ENCODE measurements around the gene PGAM1.
"Not testable (repeated sequence)": the region's sequence is repeated elsewhere in the genome, so short reads cannot be mapped to it uniquely, and the experiment has no call there.

The PGAM1 gene

DNA sequence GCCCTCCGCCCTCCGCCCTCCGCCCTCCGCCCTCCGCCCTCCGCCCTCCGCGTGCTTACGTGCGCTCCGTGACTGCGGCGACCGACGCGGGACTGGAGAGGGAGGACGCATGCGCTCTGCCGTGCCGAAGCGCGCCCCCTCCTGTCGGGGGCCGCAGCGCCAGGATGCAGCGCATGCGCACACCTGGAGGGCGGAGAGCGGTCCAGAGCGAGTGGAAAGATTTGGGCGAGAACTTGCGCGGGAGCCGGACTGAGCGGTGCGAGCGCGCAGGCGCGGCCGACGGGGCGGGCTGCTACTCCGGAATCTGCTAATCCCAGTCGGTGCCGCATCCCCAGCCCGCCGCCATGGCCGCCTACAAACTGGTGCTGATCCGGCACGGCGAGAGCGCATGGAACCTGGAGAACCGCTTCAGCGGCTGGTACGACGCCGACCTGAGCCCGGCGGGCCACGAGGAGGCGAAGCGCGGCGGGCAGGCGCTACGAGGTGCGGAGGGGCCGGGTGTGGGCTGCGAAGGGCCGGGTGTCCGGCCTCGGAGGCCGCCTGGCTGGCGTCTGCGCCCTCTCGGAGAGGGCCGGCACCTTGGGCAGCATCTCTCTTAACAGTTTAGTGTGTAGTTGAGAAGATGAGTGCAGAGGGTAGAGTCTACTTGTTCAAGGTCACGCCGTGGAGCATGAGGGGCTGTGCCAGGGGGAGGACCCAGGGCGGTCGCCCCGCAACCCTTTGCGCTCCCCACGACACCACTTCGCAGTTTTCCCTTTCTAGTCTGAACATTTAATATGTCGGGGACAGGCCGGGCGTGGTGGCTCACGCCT lies at the start of gene PGAM1:
PGAM1 (plus strand) TSS at position 228 of the 812 bp plus-strand sequence; CDS start at position 345, 117 bp downstream.
- DNase-seq = peak; percentile 93

- no peak for DNase-seq
Measured at GRCh38 chr10:97376413-97376812, 49.6 kb upstream of the PGAM1 start.

DNA sequence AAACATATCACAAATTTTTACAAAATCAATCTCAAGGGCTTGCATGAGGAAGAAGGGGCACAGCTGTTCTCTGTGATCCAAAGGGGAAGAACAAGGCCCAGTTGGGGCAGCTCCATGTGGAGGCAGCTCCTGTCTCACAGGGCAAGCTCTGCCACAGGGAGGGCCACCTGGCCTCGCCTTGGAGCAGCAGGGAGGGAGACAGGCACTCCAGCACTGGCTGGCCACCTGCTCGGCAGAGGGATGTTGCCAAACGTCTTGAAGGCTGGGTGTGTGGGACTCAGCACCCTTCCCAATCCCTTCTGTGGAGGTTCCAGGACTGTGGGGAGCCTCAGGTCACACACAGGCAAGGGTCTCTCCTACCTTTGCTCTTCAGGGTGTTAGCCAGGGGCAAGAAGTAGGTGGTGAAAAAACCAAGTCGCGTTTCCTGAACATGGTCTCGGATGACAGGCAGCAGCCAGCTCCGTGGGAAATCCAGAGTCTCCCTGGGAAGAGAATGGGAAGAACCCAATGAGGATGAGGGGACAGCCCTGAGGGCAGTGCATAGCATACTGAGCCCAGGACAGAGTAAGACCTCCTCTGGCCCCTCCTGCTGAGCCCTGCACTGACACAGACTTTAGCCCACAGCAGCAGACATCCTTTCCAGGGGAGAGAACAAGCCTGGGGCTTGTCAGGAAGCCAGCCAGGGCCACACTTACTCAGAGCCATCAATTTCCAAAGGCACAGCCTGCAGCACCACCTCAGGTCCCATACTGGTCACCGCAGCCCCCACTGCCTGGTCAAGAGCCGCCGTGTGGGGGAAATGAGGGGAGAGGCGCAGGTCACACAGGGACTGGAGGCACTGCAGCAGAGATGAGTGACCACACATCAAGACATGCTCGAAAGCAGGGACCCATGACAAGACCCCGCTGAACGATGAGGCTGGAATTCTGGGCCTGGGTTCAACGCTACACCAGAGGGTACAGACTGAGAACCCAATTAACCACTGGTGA lies 46.8 kb upstream of the PGAM1 start:
- no peak for DNase-seq

DNA sequence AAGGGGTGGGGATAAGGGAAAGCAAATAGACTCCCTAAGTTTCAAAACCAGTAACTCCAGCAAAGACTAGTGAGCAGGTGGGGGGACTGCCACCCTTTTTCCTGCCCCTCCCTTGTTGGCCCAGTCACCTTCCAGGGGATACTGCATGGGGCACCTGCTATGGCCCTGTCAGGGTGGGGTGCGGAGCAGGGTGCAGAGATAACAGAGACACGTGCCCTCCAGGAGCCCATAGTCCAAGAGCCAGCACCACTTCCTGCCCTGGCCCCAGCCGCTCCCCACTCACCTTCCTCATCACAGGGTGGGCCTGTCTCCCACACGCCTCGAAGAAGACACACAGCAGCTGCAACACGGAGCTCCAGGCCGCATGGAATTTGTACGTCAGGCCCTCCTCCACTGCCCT lies 45.5 kb upstream of the PGAM1 start:
- DNase-seq = no peak

DNA sequence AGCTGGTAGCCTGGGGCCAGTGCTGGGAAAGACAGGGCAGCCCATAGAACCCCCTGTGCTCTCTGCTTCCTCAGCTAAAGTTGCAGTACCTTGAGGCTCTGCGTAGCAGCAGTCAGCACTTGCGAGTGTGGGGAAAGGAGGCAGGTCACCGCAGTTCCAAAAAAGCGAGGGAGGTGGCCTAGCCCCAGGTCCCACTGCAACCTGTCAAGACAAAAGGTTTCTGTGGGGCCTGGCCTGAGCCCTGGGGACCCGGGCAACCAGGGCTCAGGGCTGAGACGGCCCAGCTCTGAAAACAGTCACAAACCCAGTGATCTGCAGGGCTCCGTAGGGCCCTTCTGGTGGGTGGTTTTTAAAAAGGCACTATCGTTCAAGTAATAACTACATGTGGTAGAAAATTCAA lies 44.4 kb upstream of the PGAM1 start:
- DNase-seq = no peak

GRCh38 chr10:97383159-97383558 lies 42.8 kb upstream of the PGAM1 start:
- DNase-seq = no peak

DNA sequence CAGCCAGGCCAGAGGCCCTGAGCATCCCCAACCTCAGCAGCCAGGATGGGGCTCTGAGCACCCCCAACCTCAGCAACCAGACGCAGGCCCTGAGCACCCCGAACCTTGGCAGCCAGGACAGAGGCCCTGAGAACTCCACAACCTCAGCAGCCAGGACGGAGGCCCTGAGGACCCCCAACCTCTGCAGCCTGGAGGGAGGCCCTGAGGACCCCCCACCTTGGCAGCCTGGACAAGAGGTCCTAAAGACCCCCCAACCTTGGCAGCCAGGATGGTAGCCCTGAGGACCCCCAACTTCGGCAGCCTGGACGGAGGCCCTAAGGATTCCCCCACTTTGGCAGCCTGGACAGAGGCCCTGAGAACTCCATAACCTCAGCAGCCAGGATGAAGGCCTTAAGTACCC lies 41.8 kb upstream of the PGAM1 start:
- DNase-seq = no peak

DNA sequence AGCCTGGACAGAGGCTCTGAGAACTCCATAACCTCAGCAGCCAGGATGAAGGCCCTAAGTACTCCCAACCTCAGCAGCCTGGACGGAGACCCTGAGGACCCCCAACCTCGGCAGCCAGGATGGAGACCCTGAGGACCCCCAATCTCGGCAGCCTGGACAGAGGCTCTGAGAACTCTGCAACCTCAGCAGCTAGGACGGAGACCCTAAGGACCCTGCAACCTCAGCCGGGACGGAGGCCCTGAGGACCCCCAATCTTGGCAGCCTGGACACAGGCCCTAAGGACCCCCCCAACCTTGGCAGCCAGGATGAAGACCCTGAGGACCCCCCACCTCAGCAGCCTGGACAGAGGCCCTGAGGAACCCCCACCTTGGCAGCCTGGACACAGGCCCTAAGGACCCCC lies 41.4 kb upstream of the PGAM1 start:
- DNase-seq = no peak

DNA sequence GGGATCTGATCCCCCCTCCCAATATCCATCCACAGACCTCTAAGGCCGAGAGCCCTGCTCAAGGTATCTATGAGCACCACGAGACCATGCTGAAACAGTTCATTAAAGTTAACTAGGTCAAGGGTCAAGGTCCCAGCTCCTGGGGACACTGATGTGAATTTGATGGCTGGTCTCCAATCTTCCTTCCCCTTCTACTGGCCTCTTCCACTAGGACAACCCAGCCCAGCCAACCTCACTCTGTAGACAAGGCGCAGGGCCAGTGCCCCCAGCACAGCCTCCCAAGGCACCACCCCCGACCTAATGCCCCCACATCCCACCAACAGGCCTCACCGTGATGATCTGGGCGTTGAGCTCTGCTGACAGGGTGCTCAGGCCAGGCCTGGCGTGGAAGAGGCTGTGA lies 40.4 kb upstream of the PGAM1 start:
- no peak for DNase-seq

DNA sequence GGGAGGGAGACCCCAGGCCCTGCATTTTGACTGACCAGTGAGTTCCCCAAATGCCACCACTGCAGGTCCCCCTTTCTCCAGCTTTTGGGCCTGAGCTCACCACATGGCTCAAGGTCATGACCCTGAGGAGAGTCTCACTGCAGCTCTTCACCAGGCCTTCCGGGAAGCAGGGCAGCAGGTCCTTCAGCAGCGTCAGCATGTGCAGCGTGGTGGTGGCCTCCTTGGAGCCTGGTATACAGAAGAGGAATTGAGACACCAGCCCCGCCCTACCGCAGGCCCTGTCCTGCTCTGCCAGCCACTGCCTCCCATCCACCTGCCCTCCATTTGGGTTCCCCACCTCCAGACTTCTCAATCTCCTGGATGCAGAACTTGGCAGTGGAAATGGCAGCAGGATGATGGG lies 37.8 kb upstream of the PGAM1 start:
- DNase-seq = no peak

DNA sequence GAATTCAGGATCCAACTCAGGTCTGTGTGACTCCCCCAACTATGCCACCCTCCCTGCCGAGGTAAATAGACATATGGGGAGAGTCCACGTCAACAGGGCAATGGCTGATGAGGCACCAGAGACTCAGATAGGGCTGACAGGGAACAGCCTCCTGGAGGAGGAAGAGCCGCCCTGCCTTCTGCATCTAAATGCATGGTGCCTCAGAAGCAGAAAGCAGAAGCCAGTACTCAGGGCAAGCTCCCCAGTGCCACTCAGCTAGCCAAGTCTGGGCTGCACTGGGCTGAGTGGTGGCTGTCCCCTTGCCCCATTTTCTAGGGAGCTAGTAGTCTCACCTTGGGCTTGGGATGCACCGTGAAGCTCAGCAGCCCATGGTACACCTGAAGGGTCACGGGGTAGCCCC lies 35.9 kb upstream of the PGAM1 start:
- no peak for DNase-seq

DNA sequence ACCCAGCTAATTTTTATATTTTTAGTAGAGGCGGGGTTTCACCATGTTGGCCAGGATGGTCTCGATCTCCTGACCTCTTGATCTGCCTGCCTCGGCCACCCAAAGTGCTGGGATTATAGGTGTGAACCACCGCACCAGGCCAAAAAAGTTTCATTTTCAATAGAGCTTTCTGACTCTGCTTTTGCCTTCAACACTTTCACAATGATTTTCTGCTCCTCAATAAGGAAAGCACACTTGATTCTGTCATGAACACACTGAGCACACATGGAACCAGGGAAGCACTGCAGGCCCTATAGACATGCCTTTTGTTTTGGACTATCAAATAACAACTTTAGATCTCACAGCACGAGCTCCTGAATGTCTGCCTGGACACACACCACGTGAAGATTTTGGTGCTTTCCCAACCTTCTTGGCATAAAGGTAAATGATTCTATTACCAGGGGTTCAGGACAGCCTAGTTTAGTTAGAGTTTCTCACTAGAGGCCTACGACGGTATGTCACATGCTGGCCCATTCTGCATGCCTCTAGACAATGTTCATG lies 32.9 kb upstream of the PGAM1 start:
- DNase-seq = no peak

DNA sequence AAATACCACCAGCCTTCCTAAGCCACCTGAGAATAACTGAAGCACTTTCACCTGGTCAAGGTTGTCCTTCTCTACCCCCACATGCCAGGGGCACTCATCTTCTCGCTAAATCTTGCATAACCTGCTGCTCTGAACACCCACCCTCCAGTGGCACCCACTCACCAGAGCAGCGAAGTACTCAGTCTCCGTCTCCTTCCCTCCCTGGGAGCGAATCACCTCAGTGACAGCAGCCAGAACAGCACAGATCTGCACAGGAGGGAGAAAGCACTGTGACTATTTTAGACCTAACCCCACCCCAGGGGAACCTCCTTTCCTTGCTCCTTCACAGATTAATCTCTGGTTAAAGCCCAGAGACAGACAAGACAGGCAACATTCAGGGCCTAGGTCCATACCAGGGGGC lies 29.9 kb upstream of the PGAM1 start:
- DNase-seq = no peak

DNA sequence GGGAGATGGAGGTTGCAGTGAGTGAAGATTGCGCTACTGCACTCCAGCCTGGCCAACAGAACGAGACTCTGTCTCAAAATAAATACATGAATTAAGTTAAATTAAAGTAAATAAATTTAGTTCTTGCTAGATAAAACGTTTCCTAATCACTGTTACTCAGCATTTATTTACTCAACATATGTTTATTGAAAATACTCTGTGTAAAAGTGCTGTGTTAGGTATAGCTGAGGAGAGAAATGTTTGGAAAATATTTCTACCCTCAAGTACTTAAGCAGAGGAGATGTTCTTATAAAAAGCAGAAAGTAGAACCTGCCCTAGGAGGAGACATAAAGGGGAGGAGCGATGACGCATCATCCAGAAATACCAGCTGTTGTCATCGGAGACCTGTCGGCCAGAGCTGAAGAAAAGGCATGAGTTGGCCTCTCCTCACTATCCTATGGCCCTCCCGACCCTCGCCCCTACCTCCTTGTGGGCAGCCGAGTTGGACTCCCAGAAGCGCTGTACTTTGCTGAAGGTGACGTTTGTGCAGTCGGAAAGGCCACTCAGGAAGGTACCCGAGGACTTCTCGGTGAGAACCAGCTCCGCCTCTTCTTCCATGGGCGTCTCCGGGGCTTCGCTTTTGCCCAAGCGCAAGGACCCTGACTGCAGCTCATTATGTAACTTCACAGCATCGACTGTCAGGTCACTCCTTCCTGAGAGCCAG lies 26.0 kb upstream of the PGAM1 start:
- DNase-seq = peak; percentile 20

DNA sequence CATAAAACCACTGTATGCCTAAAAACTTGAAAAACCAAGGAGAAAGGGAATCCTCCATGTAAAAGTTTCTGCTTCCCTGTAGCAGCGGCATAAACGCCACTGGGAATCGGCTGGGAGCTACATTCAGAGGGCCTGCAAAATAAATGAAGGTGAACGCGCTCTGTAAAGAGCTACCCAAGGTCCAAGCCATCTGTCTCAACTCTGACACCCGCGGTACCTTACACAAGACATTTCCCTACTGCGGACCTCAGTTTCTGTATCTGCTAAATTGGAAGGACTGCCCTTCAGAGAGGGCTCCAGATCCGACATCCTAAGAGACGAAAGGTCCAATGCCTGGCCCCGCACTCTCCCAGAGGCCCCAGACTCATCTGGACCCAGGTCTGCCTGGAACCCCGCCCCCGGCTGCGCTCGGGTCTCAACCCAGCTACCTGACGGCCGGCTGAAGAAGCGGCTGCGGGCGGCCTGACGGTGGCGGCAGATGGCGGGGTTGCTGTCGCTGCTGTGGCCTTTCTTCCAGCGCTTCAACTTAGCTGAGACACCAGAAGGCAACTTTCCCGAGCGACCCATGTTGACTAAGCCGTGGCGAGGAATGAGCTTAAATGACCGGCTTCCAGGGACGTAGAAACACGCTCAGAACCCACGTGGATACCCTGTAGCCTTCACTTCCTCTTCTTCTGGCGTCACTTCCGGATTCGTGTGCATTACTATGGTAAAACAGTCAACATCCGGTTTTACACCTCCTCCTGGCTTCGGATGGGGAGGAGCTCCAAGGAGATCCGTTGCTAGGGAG lies 25.1 kb upstream of the PGAM1 start, which contains the start of gene RRP12:
RRP12 (minus strand) TSS at position 676 of the 790 bp plus-strand sequence; CDS start at position 567, 109 bp downstream.
- DNase-seq = peak; percentile 96

- no peak for DNase-seq
Measured at GRCh38 chr10:97401455-97401919, 24.5 kb upstream of the PGAM1 start.

DNA sequence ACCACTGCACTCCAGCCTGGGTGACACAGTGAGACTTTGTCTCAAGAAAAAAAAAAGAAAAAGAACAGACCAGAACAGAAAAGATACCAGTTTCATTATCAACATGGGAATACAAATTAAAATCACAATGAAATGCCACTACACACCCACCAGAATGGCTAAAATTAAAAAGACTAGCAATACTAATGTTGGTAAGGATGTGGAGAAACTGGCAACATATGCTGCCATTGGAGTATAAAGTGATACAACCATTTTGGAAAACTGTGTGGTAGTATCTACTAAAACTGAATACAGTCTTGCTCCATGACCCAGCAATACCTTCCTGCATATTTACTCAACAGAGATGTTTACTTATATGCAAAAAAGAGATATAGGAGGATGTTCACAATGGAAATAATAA lies 21.9 kb upstream of the PGAM1 start:
- no peak for DNase-seq

DNA sequence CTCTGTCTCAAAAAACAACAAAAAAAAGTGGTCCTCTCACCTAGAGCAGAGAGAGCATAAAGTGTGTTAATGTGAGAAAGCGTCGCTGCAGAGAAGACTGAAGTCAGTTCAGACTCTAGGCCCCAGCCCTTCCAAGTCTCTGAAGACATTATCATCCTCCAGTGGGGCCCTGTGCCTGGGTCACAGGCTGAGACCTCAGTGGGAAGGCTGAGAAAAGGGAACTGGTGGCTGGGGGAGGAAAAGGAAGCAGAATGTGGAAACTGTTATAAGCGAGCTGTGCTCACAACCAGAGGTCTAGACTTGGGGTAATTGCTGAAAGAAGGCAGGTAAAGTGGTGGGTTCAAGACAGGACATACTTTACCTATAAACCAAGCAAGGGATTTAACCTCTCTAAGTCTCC lies 19.9 kb upstream of the PGAM1 start:
- DNase-seq = no peak

- not testable (repeated sequence) for DNase-seq
Measured at GRCh38 chr10:97406483-97406882, 19.5 kb upstream of the PGAM1 start.

- DNase-seq = peak; percentile 61
Measured at GRCh38 chr10:97407211-97407951, 18.6 kb upstream of the PGAM1 start.

- no peak for DNase-seq
Measured at GRCh38 chr10:97407952-97408248, 18.1 kb upstream of the PGAM1 start.
